Body of pancreas (tissue), 4 donors: ENCODE data around the gene UBE2E2.

Source experiments
- CTCF ChIP-seq, 7 experiments: fragments of 450-650 bp in 4 of 7; fragments of 200-600 bp in 3 of 7; sonication (generic) in 3 of 7; IDR thresholded peaks; one replicate each; pipeline ENCODE4 v1.5.1; 2016 to 2019; ENCODE audit warnings: antibody characterized with exemption in 7 of 7
- POLR2A ChIP-seq, 3 donors: fragments of 450-650 bp; IDR thresholded peaks; one replicate each; pipeline ENCODE4 v1.6.1; 2016; ENCODE audit warnings: antibody characterized with exemption in 3 of 3, mild to moderate bottlenecking in 2 of 3

GRCh38 chr3:23192816-23193215 is 10.3 kb upstream of the UBE2E2 start:
- no peak for TF ChIP-seq CTCF (IDR thresholded peaks at IDR 0.05)
- TF ChIP-seq POLR2A (IDR thresholded peaks at IDR 0.05), result no peak
